WTC11 (cell line): ENCODE measurements around the gene RPS5. TPM values are rescaled to one million over a fixed set of nuclear protein-coding genes. Genes with fewer than 3 reads are reported as not detected.

Experiments
- ATAC-seq: fragments of 200-7000 bp; cut with Tn5 transposase; 2 replicates; pipeline ENCODE4 v1.10.0; 2021; ENCODE audit warnings: mild to moderate bottlenecking, moderate library complexity
- CTCF ChIA-PET: fragments of 300-600 bp; sonication (Branson Sonifier 250); formaldehyde crosslinking; loops from one replicate; lab custom pipeline; 2021; ENCODE audit warnings: antibody characterized with exemption; lab: Charles Lee
- POLR2A ChIA-PET: fragments of 350-600 bp; sonication (Branson Sonifier 250); formaldehyde crosslinking; loops from one replicate; lab custom pipeline; 2021; ENCODE audit warnings: antibody characterized with exemption; lab: Charles Lee
- DNase-seq: peaks from one replicate; pipeline ENCODE4 v3.0.0; 2021; ENCODE audit warnings: low spot score
- H3K27ac Mint-ChIP-seq: 2 replicates; pipeline ENCODE4 v1.8.0; 2021; ENCODE audit warnings: mixed read lengths
- H3K27me3 Mint-ChIP-seq: 2 replicates; pipeline ENCODE4 v1.8.0; 2021; ENCODE audit warnings: low read depth, mild to moderate bottlenecking, moderate library complexity, mixed read lengths
- H3K36me3 Mint-ChIP-seq: 2 replicates; pipeline ENCODE4 v1.8.0; 2021; ENCODE audit warnings: mixed read lengths
- H3K4me1 Mint-ChIP-seq: 2 replicates; pipeline ENCODE4 v1.8.0; 2022; ENCODE audit warnings: mixed read lengths
- H3K4me3 Mint-ChIP-seq: 2 replicates; pipeline ENCODE4 v1.8.0; 2021; ENCODE audit warnings: mild to moderate bottlenecking, moderate library complexity, mixed read lengths
- H3K9me3 Mint-ChIP-seq: 2 replicates; pipeline ENCODE4 v1.8.0; 2021; ENCODE audit warnings: mixed read lengths
- AR ChIP-seq: fragments of 250-450 bp; sonication (Bioruptor Pico); IDR thresholded peaks from 2 replicates; pipeline ENCODE4 v1.9.0; 2021; ENCODE audit warnings: mild to moderate bottlenecking
- ATF2 ChIP-seq: sonication (generic); formaldehyde crosslinking; IDR thresholded peaks from 2 replicates; pipeline ENCODE4 v1.8.1; 2022; ENCODE audit warnings: low read depth, missing genetic modification reagents, borderline replicate concordance
- CREB1 ChIP-seq: sonication (generic); formaldehyde crosslinking; IDR thresholded peaks from 2 replicates; pipeline ENCODE4 v1.8.0; 2023; ENCODE audit warnings: mild to moderate bottlenecking, missing genetic modification reagents
- E2F4 ChIP-seq: sonication (generic); formaldehyde crosslinking; IDR thresholded peaks from 2 replicates; pipeline ENCODE4 v1.8.1; 2022; ENCODE audit warnings: low read depth, mild to moderate bottlenecking, moderate library complexity, missing genetic modification reagents, borderline replicate concordance
- EMX1 ChIP-seq: fragments of 250-450 bp; sonication (Bioruptor Pico); IDR thresholded peaks from 2 replicates; pipeline ENCODE4 v1.8.0; 2021; ENCODE audit warnings: mild to moderate bottlenecking
- GABPB1 ChIP-seq: sonication (generic); formaldehyde crosslinking; IDR thresholded peaks from 2 replicates; pipeline ENCODE4 v1.8.1; 2023; ENCODE audit warnings: mild to moderate bottlenecking, missing genetic modification reagents
- JUN ChIP-seq: sonication (generic); formaldehyde crosslinking; IDR thresholded peaks from 2 replicates; pipeline ENCODE4 v1.8.0; 2023; ENCODE audit warnings: mild to moderate bottlenecking, missing genetic modification reagents
- MAX ChIP-seq: sonication (generic); formaldehyde crosslinking; IDR thresholded peaks from 2 replicates; pipeline ENCODE4 v1.8.0; 2022; ENCODE audit warnings: mild to moderate bottlenecking, missing genetic modification reagents
- NFYB ChIP-seq: sonication (generic); formaldehyde crosslinking; conservative IDR thresholded peaks from 2 replicates; pipeline ENCODE4 v1.8.0; 2022; ENCODE audit warnings: low read depth, missing genetic modification reagents
- PRRX2 ChIP-seq: fragments of 250-450 bp; sonication (Bioruptor Pico); IDR thresholded peaks from 2 replicates; pipeline ENCODE4 v1.8.0; 2021; ENCODE audit warnings: mild to moderate bottlenecking
- RORB ChIP-seq: fragments of 250-450 bp; sonication (Bioruptor Pico); IDR thresholded peaks from 2 replicates; pipeline ENCODE4 v1.9.0; 2021; ENCODE audit warnings: mild to moderate bottlenecking
- SMAD3 ChIP-seq: sonication (generic); formaldehyde crosslinking; IDR thresholded peaks from 2 replicates; pipeline ENCODE4 v1.8.0; 2022; ENCODE audit warnings: missing genetic modification reagents, mild to moderate bottlenecking, borderline replicate concordance
- STAT6 ChIP-seq: sonication (generic); formaldehyde crosslinking; conservative IDR thresholded peaks from 2 replicates; pipeline ENCODE4 v1.8.1; 2023; ENCODE audit warnings: mild to moderate bottlenecking, low read depth, missing genetic modification reagents, moderate library complexity
- TEAD4 ChIP-seq: sonication (generic); formaldehyde crosslinking; IDR thresholded peaks from 2 replicates; pipeline ENCODE4 v1.8.0; 2022; ENCODE audit warnings: mild to moderate bottlenecking, missing genetic modification reagents
- ZNF219 ChIP-seq: sonication (generic); formaldehyde crosslinking; IDR thresholded peaks from 2 replicates; pipeline ENCODE4 v1.8.0; 2023; ENCODE audit warnings: missing genetic modification reagents, mild to moderate bottlenecking, borderline replicate concordance
- ZNF232 ChIP-seq: sonication (generic); formaldehyde crosslinking; IDR thresholded peaks from 2 replicates; pipeline ENCODE4 v1.8.0; 2022; ENCODE audit warnings: mild to moderate bottlenecking, missing genetic modification reagents
- total RNA-seq: library from RNA; stranded (reverse); gene quantifications from 3 replicates; pipeline ENCODE4 v1.2.3, GENCODE V29; 2021
- TF ChIP-seq, protein P1 (sequence below): fragments of 250-450 bp; sonication (Bioruptor Pico); IDR thresholded peaks from 2 replicates; pipeline ENCODE4 v1.9.0; 2021; ENCODE audit warnings: moderate library complexity, mild to moderate bottlenecking, inconsistent platforms, borderline replicate concordance
- TF ChIP-seq, protein P2 (sequence below): fragments of 250-450 bp; sonication (Bioruptor Pico); conservative IDR thresholded peaks from 2 replicates; pipeline ENCODE4 v1.9.0; 2021; ENCODE audit warnings: mild to moderate bottlenecking

The RPS5 gene
- total RNA-seq, 1 experiment from 2014 or later, result 1,502 TPM

- no peak overlapping the region for H3K27ac Mint-ChIP-seq
- H3K4me1 Mint-ChIP-seq, result peaks cover 3% of the 10 kb centered on the region; the same call in 1 of the 2 replicates
- H3K9me3 Mint-ChIP-seq, result no peaks in the 10 kb centered on the region; the same call in 1 of the 2 replicates
- no peak for DNase-seq
- H3K4me3 Mint-ChIP-seq, result peak overlapping the region; percentile 77
- H3K27me3 Mint-ChIP-seq, result peaks cover 53% of the 10 kb centered on the region
- TF ChIP-seq ATF2 (CRISPR knock-in tag) (no peak), PRRX2 (no peak), STAT6 (CRISPR knock-in tag) (no peak), ZNF219 (CRISPR knock-in tag) (no peak), NFYB (no peak), ZNF232 (no peak), GABPB1 (CRISPR knock-in tag) (no peak), CREB1 (CRISPR knock-in tag) (no peak), EMX1 (CRISPR knock-in tag) (no peak), RORB (no peak), AR (no peak), E2F4 (CRISPR knock-in tag) (no peak), MAX (CRISPR knock-in tag) (no peak), JUN (CRISPR knock-in tag) (no peak), TEAD4 (CRISPR knock-in tag) (no peak), SMAD3 (CRISPR knock-in tag) (no peak)
- TF ChIP-seq, protein P1, sequence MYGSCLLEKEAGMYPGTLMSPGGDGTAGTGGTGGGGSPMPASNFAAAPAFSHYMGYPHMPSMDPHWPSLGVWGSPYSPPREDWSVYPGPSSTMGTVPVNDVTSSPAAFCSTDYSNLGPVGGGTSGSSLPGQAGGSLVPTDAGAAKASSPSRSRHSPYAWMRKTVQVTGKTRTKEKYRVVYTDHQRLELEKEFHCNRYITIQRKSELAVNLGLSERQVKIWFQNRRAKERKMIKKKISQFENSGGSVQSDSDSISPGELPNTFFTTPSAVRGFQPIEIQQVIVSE (CRISPR knock-in tag), result no peak
- TF ChIP-seq, protein P2, sequence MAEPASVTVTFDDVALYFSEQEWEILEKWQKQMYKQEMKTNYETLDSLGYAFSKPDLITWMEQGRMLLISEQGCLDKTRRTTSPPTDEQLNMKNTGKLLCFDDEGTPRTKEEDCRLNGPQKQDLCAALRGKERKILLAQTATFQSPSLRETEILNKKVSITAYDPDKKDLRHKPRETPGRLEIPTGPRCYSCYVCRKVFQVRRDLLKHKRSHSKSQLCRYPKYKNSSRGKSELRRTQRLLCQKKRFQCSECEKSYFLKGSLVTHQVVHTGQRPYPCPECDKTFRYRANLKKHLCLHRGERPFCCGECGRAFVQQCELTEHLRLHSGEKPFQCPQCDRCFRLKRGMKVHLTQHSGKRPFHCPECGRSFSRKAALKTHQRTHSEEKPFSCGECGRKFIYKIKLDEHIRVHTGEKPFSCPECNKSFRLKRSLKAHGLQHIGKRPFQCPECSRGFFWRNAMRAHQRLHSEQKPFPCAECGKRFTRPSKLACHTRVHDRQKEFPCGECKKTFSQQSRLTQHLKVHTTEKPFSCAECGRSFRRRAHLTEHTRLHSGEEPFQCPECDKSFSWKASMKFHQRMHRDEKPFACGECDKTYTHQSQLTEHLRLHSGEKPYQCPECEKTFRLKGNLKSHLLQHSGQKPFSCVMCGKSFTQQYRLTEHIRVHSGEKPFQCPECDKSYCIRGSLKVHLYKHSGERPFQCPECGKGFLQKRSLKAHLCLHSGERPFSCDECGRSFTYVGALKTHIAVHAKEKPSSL (CRISPR knock-in tag), result no peak
- TF ChIP-seq, all 79 proteins: peak for 0
- no peaks in the 10 kb centered on the region for H3K36me3 Mint-ChIP-seq
- ChIA-PET CTCF (interaction anchor here (3.2 kb wide), 1 partner anchor 16 kb away, joined by 10 read pairs; no protein-coding TSS in a partner anchor), POLR2A (interaction anchor here (0.6 kb wide), 1 partner anchor 31 kb away, joined by 8 read pairs; no protein-coding TSS in a partner anchor)
- ATAC-seq, result no peak
These were observed 41.5 kb upstream of the RPS5 start for GRCh38 chr19:58345558-58345957.
